K562 (cell line): ENCODE measurements around the gene DENND1A.

Source experiments
- HNRNPK ChIP-seq: fragments of 200-400 bp; formaldehyde crosslinking; IDR thresholded peaks from one replicate; pipeline ENCODE4 v1.6.1; 2018; ENCODE audit warnings: mild to moderate bottlenecking, low read depth, low read length; ENCODE audit not compliant: poor library complexity, severe bottlenecking
- YY1 ChIP-seq, 3 experiments: IDR thresholded peaks; 2 replicates each; pipeline ENCODE4 v1.6.1; 2011; ENCODE audit warnings: low read length in 2 of 3, mild to moderate bottlenecking in 2 of 3, moderate library complexity in 2 of 3, borderline replicate concordance in 1 of 3, control low read depth in 1 of 3, low read depth in 1 of 3; ENCODE audit not compliant: insufficient read depth in 3 of 3, insufficient replicate concordance in 2 of 3, control insufficient read depth in 1 of 3, insufficient read length in 1 of 3; ENCODE audit errors: extremely low read depth in 1 of 3

- TF ChIP-seq YY1 (IDR thresholded peaks at IDR 0.05; ENCODE audit: borderline replicate concordance in 1 of 3, control insufficient read depth in 1 of 3, extremely low read depth in 1 of 3, insufficient read depth in 3 of 3, insufficient read length in 1 of 3, insufficient replicate concordance in 2 of 3, low read depth in 1 of 3, low read length in 2 of 3) (no peak), HNRNPK (no peak)
Measured at GRCh38 chr9:123371805-123372590, 557.9 kb downstream of the DENND1A start.
